HG03469 (cell line): ENCODE results near the gene ITPR1.

Source experiments
- ATAC-seq: cut with Tn5 transposase; IDR thresholded peaks from one replicate; pipeline ENCODE4 v1.9.1; 2021; ENCODE audit warnings: mild to moderate bottlenecking, moderate library complexity, moderate number of reproducible peaks; ENCODE audit not compliant: unreplicated experiment

Gene ITPR1

GRCh38 chr3:4478261-4478660 is 14.9 kb upstream of the ITPR1 start:
- ATAC-seq = no peak

DNA sequence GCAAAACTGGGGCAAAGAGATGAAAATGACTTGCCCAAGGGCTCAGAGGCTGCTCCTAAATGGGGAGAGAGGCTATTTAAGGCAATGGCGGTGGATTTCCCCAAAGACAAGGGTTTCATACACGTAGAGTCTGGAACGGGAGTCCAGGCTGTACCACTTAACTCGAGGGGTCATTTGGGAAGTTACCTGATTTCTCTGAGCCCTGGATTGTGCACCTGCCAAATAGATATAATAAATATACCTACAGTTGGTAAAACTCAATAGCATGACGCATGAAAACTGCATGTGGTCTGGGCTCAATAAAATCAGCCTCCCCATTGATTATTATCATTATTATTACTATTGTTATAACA is 1.3 kb upstream of the ITPR1 start:
- ATAC-seq = no peak

- ATAC-seq = no peak
These were observed 737 bp upstream of the ITPR1 start for GRCh38 chr3:4492208-4493013.

DNA sequence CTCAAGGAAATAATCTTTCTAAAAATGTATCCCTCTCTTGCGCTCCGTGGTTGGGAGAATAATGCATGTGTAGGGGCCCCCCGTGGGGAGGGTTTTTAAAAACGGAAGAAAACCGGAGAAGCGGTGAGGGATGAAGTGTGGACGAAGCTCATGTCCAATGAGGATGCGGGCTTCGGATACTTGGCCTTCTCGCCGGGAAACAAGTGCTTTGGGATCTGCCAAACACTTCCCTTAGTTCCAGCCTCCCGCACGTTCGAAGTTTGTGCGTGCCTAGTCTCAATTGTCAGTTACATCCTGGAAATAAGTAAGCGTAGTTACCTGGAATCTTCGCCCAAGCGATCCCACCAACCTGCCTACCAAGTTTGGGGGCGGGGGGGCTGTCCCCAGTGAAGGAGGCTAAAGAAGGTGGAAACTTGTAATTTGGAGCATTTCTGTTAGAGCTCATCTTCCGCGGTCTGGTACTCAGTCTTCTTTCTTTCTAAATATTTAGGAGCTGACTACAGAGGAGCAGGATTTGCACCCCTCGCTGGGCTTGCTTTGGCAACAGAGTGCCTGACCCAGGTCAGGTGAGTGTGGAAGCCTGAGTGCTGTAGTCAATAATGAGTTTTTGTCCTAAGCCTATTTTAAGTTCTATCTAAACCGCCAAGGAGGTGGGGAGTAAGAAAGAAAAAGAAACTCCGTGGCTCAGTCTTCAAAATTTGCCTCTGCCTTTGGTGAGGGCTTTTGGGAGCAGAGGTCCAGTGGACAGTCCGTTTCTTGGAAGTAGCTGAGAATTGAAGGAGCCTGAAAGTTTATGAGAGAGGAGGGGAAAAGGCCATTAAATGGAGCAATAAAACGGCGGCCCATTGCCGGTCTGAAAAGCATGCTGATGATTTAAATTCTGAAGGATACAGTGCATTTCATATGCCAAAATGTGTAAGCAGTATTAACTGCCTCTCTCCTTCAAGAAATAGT is 1.1 kb downstream of the ITPR1 start:
- ATAC-seq = no peak

GRCh38 chr3:4494895-4495264 is 1.7 kb downstream of the ITPR1 start:
- ATAC-seq = peak; percentile 22

- no peak for ATAC-seq
These were observed 2.3 kb downstream of the ITPR1 start for GRCh38 chr3:4495294-4496086.

- ATAC-seq = no peak
These were observed 2.9 kb downstream of the ITPR1 start for GRCh38 chr3:4496087-4496452.

DNA sequence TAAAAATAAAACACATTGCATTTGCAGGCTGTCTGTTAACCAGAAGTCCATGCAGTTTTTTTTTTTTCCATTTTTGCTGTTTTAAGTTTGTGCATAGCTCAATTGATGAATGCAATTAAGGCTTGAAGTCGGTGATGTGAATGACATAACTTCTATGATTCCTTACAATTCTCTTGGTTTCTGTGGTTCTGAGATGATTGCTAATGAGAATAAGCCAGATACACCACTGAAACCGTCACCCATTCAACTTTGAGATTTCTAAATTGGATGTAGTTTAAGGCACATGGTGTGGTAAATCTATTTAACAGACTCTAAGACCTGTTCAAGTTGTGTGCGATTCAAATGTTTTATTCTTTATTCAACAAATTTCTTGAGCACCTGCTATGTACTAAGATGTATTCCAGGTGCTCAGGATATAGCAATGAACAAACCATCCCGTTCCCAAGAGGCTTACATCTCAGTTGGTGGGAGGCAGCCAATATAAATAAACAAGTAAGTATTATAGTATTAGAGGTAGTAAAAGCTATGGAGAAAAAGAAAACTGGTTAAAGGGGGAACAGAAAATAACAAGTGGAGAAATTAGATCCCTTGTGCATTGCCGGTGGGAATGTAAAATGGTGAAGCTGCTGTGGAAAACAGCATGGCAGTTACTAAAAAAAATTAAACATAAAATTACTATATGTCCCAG is 4.0 kb downstream of the ITPR1 start:
- ATAC-seq = no peak

- no peak for ATAC-seq
These were observed 4.7 kb downstream of the ITPR1 start for GRCh38 chr3:4497843-4498324.

DNA sequence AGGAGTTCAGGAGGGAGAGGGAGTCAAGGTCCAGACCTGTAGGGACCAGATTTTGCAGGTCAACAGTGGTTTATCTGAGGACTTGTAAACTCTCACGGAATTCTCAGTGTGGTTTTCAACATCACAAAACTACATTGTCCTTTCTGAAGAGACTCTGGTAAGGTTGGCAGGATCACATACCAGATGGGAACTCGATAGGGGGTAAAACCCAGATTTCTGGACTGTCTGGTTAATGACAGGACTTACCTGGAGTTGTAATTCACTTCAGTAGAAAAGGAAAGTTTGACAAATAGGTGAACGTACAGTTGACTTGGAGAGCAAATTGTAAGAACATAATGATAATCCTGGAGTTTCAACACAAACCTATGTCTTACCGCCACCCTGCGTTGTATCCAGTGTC is 5.3 kb downstream of the ITPR1 start:
- ATAC-seq = no peak

DNA sequence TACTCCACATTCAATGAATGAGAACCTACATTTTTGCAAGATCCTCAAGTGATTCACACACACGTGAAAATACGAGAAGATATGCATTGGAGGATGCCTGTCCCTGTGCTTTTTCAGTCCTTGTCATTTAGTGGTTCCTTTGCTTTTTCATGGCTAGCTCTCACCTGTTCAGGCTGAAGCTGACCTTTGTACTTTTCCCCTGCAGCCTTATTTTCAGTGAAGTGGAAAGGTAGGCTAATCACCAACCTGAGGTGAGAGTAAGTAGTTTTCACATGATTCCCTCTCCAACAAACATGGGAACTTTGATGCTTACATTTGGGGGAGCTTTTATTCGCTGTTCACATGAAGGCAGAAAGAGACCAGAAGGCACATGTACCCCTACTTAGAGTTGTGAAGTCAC is 8.3 kb downstream of the ITPR1 start:
- ATAC-seq = no peak

DNA sequence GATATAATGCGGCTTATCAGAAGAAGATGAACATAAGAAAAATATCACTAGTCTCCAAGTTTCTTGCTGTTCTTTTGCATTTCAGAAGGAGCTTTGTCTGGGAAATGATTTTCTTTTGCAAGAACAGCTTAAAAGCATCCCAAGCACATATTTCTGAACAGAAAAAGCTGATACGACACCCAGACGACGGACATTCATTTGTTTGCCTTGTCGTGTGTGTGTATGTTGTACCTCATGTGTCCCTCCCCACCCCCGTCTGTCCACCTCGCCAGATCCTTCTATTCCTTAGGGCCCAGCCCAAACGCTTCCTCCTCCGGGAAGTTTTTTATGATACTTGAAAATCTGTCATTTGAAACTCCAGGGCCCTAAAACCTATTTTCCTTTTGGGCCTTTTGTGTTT is 8.8 kb downstream of the ITPR1 start:
- no peak for ATAC-seq

GRCh38 chr3:4503050-4503449 is 9.9 kb downstream of the ITPR1 start:
- ATAC-seq = peak; percentile 50

DNA sequence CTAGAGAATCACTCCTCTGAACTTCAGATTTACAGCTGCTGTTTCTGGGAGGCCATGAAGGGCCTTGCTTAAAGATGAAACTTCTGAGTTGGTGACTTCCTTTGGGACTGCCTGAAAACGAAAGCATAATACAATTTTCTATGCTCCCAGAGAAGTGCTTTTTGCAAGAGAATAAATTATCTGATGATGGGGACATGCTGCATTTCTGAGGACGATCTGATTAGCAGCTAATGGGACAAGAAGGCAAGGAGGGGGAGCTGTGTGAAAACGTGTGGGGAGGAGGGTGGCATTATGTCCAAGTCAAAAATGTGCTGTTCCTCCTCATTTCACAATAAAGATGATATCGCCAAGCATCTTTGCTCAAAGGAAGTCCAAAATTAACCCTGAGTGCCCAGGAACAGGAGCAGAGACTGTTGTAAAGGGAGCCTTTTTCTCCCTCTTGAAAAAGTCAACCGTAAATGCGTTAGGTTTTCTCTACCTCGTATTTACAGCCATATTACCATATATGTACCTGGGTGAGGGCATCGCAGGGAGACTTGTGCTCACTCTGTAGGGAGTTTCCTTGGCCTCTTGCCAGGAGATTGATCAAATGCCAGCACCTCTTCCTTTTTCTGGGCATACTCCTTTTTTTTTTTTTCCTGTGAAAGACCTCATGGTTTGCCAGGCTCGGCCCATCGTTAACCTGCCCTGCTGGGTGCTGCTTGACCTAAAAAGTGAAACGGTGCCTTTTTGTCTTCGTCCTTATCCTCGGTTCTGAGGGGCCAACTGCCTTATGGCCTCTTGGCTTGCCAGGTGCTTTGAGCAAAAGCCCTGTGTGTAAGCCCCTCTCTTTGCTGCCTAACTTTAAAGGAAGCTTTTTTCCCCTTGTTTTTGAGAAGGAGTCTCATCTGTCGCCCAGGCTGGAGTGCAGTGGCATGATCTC is 11.5 kb downstream of the ITPR1 start:
- no peak for ATAC-seq

GRCh38 chr3:4505688-4506558 is 12.8 kb downstream of the ITPR1 start:
- ATAC-seq = no peak

DNA sequence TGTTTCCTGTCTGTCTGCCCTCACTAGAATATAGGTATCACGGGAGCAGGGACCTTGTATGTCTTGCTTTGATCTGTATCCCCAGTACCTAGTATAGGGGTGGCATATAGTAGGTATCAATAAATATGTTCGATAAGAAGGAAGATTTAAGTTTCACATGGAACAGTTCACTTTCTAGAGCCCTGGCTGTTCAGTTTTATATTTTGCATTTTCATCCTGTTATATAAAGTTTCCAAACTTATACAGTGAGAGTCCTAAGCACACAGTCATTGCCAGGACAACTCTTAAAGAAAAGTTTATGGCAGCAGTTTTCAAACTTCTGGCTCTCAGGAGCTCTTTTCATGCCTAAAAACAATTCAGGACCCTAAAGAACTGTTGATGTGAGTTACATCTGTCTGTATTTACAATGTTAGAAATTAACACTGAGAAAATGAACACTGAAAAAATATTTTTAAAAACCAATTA is 13.4 kb downstream of the ITPR1 start:
- no peak for ATAC-seq

GRCh38 chr3:4507024-4507596 is 14.0 kb downstream of the ITPR1 start:
- ATAC-seq = peak; percentile 17
